RKO (cell line): ENCODE results near the gene ERBB3.
"Not testable (repeated sequence)": the region's sequence is repeated elsewhere in the genome, so short reads cannot be mapped to it uniquely, and the experiment has no call there.

Experiments used
- DNase-seq: peaks from one replicate; pipeline ENCODE4 v3.0.0-alpha.2; 2016; ENCODE audit warnings: low spot score

The ERBB3 gene

GRCh38 chr12:56114084-56114483 is 34.1 kb downstream of the ERBB3 start:
- DNase-seq = no peak

- peak; percentile 83 for DNase-seq
These were observed 35.4 kb downstream of the ERBB3 start for GRCh38 chr12:56115329-56115728.

DNA sequence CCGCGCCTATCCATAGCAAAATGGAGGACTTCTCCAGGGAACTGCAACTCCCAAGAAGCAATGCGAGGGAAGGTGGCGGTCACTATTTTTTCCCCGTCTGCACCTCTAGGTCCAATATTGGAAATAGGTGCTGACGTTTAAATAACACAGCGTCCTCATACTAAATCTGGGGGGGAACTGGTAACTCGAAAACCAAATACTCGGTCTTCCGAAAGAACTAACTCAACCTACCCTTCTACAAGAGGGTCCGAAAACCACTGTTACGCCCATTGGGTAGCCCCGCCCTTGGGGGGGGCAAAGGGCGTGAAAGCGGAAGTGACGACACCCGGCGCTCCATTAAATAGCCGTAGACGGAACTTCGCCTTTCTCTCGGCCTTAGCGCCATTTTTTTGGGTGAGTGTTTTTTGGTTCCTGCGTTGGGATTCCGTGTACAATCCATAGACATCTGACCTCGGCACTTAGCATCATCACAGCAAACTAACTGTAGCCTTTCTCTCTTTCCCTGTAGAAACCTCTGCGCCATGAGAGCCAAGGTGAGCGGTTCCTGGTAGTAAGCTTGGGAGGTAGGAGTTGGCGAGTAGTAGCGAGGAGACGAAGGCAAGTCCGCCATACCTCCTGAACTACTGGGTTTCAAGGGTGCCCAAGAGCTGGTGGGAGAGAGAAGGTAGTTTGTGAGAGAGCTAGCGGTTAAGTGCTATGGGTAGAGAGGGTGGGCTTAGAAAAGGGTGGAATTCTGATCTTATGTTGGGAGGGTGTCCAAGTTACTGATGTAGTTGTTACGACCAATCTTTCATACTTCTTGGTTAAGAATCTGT is 36.5 kb downstream of the ERBB3 start, which contains the start of gene RPL41:
TSS of gene RPL41 (plus strand) at position 367 of the 815 bp plus-strand sequence.
- peak; percentile 92 for DNase-seq

- not testable (repeated sequence) for DNase-seq
These were observed 37.2 kb downstream of the ERBB3 start for GRCh38 chr12:56117082-56117706.

- peak; percentile 100 for DNase-seq
These were observed 38.1 kb downstream of the ERBB3 start, which contains the start of gene ZC3H10 for GRCh38 chr12:56117778-56118687. TSS of gene ZC3H10 (plus strand) at chr12:56118266. CDS start at chr12:56120563, 2,297 bp downstream.

DNA sequence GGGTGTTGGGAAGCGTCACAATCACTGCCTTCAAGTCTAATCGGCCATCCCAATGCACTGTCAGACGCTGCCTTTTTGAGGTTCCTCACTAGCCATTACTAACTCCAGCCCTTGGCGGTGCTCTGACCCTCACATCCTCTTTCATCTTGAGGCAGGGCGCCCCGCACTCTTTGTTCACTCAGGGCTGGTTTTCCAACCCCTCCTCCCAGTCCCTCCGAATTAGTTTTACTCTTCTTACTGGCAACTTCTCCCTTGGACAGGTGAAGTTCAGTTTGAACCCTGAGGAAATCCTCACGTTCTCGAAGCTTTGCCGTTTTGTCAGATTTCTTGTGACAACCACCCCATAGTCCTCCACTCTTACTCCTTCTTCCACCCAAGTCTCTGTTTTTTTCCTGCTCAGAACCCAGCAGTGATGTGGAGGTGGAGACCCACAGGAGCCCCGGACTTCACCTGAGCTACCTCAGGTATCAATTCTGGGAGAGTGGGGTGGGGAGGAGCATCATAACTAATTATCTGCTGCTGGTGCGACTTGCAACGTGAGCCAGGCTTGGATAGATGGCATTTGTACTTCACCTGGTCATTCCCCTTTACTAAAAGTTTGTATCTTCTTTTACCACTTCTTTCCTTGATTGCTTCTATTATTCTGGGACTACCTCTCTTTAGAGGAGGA is 38.9 kb downstream of the ERBB3 start:
- no peak for DNase-seq

- peak; percentile 93 for DNase-seq
These were observed 39.4 kb downstream of the ERBB3 start for GRCh38 chr12:56119361-56119796.

DNA sequence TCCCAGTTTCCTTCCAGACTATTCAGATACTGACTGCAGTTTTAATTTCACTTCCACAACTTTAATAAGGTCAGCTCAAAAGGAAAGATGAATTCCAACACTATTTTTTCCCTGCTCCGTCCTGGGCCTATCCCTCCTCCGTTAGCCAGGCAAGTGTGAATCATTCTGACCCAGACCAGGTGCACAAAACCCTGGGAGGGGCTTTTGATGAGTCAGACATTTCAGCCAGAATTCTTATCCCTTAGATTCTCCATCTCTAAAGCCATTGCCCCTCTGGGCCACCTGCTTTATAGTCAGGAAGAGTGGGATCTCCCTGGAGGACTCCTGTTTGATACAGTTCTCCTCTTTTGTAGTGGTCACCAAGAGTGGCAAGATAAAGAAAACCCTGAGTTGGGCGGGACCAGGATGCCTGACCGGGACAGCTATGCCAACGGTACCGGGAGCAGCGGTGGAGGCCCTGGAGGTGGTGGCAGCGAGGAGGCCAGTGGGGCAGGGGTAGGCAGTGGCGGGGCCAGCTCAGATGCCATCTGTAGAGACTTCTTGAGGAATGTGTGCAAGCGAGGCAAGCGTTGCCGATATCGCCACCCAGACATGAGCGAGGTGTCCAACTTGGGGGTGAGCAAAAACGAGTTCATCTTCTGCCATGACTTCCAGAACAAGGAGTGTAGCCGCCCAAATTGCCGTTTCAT is 40.3 kb downstream of the ERBB3 start:
- no peak for DNase-seq

GRCh38 chr12:56121204-56121870 is 41.4 kb downstream of the ERBB3 start:
- DNase-seq = no peak

DNA sequence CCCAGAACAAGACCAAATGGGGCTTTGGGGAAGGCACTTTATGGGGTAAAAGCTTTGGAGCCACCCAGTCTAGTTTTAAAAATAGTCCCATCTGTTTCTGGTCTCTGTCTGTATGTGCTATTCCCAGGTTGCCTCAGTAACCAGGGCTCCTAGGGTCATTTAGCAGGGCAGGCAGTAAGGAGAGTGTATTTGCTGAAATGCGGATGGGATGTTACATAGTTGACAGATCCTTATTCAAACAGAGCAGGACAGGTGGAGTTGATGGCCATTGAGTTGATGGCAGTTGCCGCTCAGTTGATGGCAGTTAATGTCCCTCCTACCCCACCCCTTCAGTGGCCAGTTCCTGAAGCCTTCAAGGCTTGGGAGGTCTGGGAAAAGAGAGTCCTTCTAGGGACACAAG is 42.7 kb downstream of the ERBB3 start:
- DNase-seq = no peak

DNA sequence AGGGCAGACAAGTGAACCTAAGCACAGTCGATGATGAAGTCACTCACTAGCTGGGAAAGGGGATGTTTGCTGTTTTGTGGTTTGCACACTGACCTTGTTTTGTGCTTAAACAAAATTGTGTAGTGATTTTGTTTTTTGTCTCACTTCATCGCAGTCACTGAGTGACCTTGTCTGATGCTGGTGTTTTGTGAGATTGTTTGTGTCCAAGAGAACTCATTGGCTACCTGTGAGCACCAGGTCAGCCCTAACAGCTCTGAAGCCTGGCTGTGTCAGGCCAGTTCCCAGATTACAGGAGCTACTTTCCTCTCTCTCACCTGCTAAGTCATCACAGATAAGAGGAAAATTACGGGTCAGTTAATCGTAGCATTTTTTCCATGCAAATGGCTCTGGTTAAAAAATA is 44.2 kb downstream of the ERBB3 start:
- DNase-seq = no peak

GRCh38 chr12:56126732-56127239 is 46.8 kb downstream of the ERBB3 start:
- no peak for DNase-seq

DNA sequence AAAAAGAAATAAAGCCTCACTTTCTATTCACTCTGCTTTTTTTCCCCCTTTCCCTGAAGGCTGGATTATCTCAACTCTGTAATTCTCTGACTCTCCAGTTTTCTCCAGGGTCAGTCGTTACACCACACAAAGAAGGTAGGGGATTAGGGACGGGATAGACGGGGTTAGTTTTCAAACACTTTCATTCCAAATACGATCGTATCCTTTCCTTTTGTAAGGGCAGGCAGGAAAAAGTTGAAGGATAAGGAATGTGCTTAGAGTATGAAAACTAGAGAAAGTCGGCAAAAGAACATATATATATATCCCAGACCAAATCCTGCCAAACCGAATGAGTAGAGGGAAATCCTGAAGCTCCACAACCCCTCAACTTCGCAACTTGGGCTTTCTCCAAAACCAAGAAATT is 47.5 kb downstream of the ERBB3 start:
- DNase-seq = no peak

DNA sequence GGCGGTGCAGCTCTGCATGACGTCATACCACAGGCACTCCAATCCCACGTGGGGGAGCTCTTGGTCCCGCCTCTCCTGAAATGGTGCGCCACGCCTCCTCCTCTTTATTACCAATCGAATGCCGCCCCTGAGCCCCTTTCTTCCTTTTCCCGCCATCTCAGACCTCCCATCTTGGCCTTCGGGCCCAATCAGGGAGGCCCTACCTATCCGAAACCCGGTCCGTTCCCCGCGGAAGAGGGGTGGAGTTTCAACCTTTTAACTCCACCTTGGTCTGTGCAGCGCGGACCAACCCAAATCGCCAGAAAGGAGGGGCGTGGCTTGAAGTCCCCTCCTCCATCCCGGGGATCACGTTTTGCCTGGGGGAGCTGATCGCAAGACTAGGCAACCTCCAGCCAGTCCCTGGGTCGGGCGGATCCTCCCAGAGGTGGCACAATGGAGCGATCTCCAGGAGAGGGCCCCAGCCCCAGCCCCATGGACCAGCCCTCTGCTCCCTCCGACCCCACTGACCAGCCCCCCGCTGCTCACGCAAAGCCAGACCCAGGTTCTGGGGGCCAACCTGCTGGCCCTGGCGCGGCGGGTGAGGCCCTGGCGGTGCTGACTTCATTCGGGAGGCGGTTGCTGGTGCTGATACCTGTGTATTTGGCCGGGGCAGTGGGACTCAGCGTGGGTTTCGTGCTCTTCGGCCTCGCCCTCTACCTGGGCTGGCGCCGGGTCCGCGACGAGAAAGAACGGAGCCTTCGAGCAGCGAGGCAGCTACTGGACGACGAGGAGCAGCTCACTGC is 48.1 kb downstream of the ERBB3 start, which contains the start of gene ESYT1:
TSS of gene ESYT1 (plus strand) at position 380 of the 782 bp plus-strand sequence. CDS start at position 433, 53 bp downstream.
- peak; percentile 99 for DNase-seq

- no peak for DNase-seq
These were observed 48.8 kb downstream of the ERBB3 start for GRCh38 chr12:56128670-56129205.

GRCh38 chr12:56129206-56129941 is 49.4 kb downstream of the ERBB3 start:
- DNase-seq = peak; percentile 77

GRCh38 chr12:56129942-56130495 is 50.1 kb downstream of the ERBB3 start:
- DNase-seq = no peak

GRCh38 chr12:56130876-56131275 is 50.9 kb downstream of the ERBB3 start:
- no peak for DNase-seq
